Parathyroid adenoma (tissue), 2 donors: ENCODE data around the gene SMG1.

Source experiments
- H2AFZ ChIP-seq: fragments of 300-600 bp; sonication (generic); one replicate; pipeline ENCODE4 v1.7.0; 2017; ENCODE audit warnings: antibody characterized with exemption, mild to moderate bottlenecking
- H3K27ac ChIP-seq: fragments of 300-600 bp; sonication (generic); one replicate; pipeline ENCODE4 v1.7.0; 2017
- H3K27me3 ChIP-seq: fragments of 300-600 bp; sonication (generic); one replicate; pipeline ENCODE4 v1.7.0; 2017; ENCODE audit warnings: low read length; ENCODE audit not compliant: control insufficient read depth, insufficient read depth
- H3K36me3 ChIP-seq: fragments of 300-600 bp; sonication (generic); one replicate; pipeline ENCODE4 v1.7.0; 2017; ENCODE audit warnings: low read length; ENCODE audit not compliant: control insufficient read depth, insufficient read depth
- H3K4me1 ChIP-seq: fragments of 300-600 bp; sonication (generic); one replicate; pipeline ENCODE4 v1.7.0; 2017; ENCODE audit warnings: control low read depth
- H3K4me2 ChIP-seq: fragments of 300-600 bp; sonication (generic); one replicate; pipeline ENCODE4 v1.7.0; 2017; ENCODE audit warnings: low read length
- H3K4me3 ChIP-seq: fragments of 300-600 bp; sonication (generic); one replicate; pipeline ENCODE4 v1.7.0; 2017; ENCODE audit warnings: low read depth, low read length
- H3K79me2 ChIP-seq: fragments of 300-600 bp; sonication (generic); one replicate; pipeline ENCODE4 v1.7.0; 2017; ENCODE audit warnings: control low read depth
- H3K9ac ChIP-seq: fragments of 300-600 bp; sonication (generic); one replicate; pipeline ENCODE4 v1.7.0; 2017; ENCODE audit warnings: mild to moderate bottlenecking
- H3K9me3 ChIP-seq: fragments of 300-600 bp; sonication (generic); one replicate; pipeline ENCODE4 v1.7.0; 2017; ENCODE audit warnings: low read length; ENCODE audit not compliant: control insufficient read depth
- CTCF ChIP-seq: fragments of 300-600 bp; sonication (generic); IDR thresholded peaks from one replicate; pipeline ENCODE4 v1.7.0; 2017; ENCODE audit warnings: antibody characterized with exemption, mild to moderate bottlenecking
- donor health status: primary hyperparathyroidism.

Gene SMG1

GRCh38 chr16:18800293-18800692 lies 125.9 kb downstream of the SMG1 start:
- Histone ChIP-seq H3K4me1 (peaks cover 12% of the 10 kb centered on the region), H3K27me3 (no peaks in the 10 kb centered on the region), H3K4me2 (peak overlapping the region; percentile 62), H3K4me3 (peak overlapping the region; percentile 99), H3K9me3 (no peaks in the 10 kb centered on the region), H3K36me3 (no peaks in the 10 kb centered on the region), H3K79me2 (peaks cover 11% of the 10 kb centered on the region), H3K27ac (peak overlapping the region; percentile 85), H2AFZ (no peak overlapping the region), H3K9ac (peak overlapping the region; percentile 4)
- no peak for TF ChIP-seq CTCF

GRCh38 chr16:18799500-18799899 lies 126.7 kb downstream of the SMG1 start:
- Histone ChIP-seq H3K27me3 (no peaks in the 10 kb centered on the region), H3K9me3 (no peaks in the 10 kb centered on the region), H3K27ac (peak overlapping the region; percentile 85), H3K79me2 (peaks cover 11% of the 10 kb centered on the region), H3K4me2 (peak overlapping the region; percentile 62), H3K4me1 (peaks cover 12% of the 10 kb centered on the region), H2AFZ (no peak overlapping the region), H3K36me3 (no peaks in the 10 kb centered on the region), H3K9ac (no peak overlapping the region), H3K4me3 (peak overlapping the region; percentile 99)
- TF ChIP-seq CTCF, result no peak

- H3K4me3 ChIP-seq, result no peak overlapping the region
- H2AFZ ChIP-seq, result no peak overlapping the region
- peaks cover 13% of the 10 kb centered on the region for H3K79me2 ChIP-seq
- no peaks in the 10 kb centered on the region for H3K9me3 ChIP-seq
- peaks cover 10% of the 10 kb centered on the region for H3K4me1 ChIP-seq
- no peaks in the 10 kb centered on the region for H3K27me3 ChIP-seq
- H3K36me3 ChIP-seq, result no peaks in the 10 kb centered on the region
- peak overlapping the region; percentile 10 for H3K4me2 ChIP-seq
- peak overlapping the region; percentile 17 for H3K27ac ChIP-seq
- TF ChIP-seq CTCF, result no peak
- no peak overlapping the region for H3K9ac ChIP-seq
Observed at GRCh38 chr16:18797746-18798145, 128.5 kb downstream of the SMG1 start.

GRCh38 chr16:18796377-18796776 lies 129.8 kb downstream of the SMG1 start:
- peak overlapping the region; percentile 25 for H3K27ac ChIP-seq

More at GRCh38 chr16:18796377-18796776, 129.8 kb downstream of the SMG1 start:
- Histone ChIP-seq H3K4me1 (peaks cover 10% of the 10 kb centered on the region), H3K79me2 (peaks cover 13% of the 10 kb centered on the region), H3K9ac (no peak overlapping the region), H2AFZ (no peak overlapping the region), H3K4me2 (no peak overlapping the region), H3K4me3 (no peak overlapping the region), H3K36me3 (no peaks in the 10 kb centered on the region), H3K9me3 (no peaks in the 10 kb centered on the region), H3K27me3 (no peaks in the 10 kb centered on the region)
- TF ChIP-seq CTCF, result no peak
